Measurements from ENCODE around the gene LRRTM1. TPM values are rescaled to one million over a fixed set of nuclear protein-coding genes. Genes with fewer than 3 reads are reported as not detected.

LRRTM1 gene
- total RNA-seq, 4 donors from 2014 or later, result 0.16 to 7.9 (median 0.68) TPM; not detected in 1

- peaks cover 61% of the 10 kb centered on the region for H3K27me3 ChIP-seq
- no peak for DNase-seq
- no peaks in the 10 kb centered on the region for H3K36me3 ChIP-seq
- in situ Hi-C loops (cut with MboI; ENCODE audit: low pct_ligation_motif_present in 1 of 4, low pct_unique_long_range_greater_than_20kb in 1 of 4, low sequenced_read_pairs in 3 of 4), result no loop called here
- no peak overlapping the region for H3K27ac ChIP-seq
- TF ChIP-seq, protein P1, sequence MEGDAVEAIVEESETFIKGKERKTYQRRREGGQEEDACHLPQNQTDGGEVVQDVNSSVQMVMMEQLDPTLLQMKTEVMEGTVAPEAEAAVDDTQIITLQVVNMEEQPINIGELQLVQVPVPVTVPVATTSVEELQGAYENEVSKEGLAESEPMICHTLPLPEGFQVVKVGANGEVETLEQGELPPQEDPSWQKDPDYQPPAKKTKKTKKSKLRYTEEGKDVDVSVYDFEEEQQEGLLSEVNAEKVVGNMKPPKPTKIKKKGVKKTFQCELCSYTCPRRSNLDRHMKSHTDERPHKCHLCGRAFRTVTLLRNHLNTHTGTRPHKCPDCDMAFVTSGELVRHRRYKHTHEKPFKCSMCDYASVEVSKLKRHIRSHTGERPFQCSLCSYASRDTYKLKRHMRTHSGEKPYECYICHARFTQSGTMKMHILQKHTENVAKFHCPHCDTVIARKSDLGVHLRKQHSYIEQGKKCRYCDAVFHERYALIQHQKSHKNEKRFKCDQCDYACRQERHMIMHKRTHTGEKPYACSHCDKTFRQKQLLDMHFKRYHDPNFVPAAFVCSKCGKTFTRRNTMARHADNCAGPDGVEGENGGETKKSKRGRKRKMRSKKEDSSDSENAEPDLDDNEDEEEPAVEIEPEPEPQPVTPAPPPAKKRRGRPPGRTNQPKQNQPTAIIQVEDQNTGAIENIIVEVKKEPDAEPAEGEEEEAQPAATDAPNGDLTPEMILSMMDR (IDR thresholded peaks at IDR 0.05), result no peak
- no peak for TF ChIP-seq EP300 (IDR thresholded peaks at IDR 0.05; ENCODE audit: low read depth)
- TF ChIP-seq POLR2AphosphoS5 (IDR thresholded peaks at IDR 0.05), result no peak
- no peak for TF ChIP-seq POLR2A (IDR thresholded peaks at IDR 0.05)
- intact Hi-C loops (cut with DNase I; ENCODE audit: low total_unique reads), result no loop called here
- peaks cover 0 to 19% (median 13%) of the 10 kb centered on the region in 4 donors for H3K4me1 ChIP-seq
- H3K9me3 ChIP-seq, result no peaks in the 10 kb centered on the region
- 40 to 61% methylated on average over 1 of the region's 1 CpG for WGBS, 2 donors (ENCODE audit: low coverage in 1 of 2)
- no peak overlapping the region for H3K4me3 ChIP-seq
Observed at GRCh38 chr2:80300954-80301353, 3.6 kb downstream of the LRRTM1 start.

- in situ Hi-C loops (cut with MboI; ENCODE audit: low pct_ligation_motif_present in 1 of 4, low pct_unique_long_range_greater_than_20kb in 1 of 4, low sequenced_read_pairs in 3 of 4) (no loop called here), intact Hi-C loops (cut with DNase I; ENCODE audit: low total_unique reads) (no loop called here)
- 59 to 80% methylated on average over 1 of the region's 1 CpG for WGBS, 2 donors (ENCODE audit: low coverage in 1 of 2)
- H3K4me3 ChIP-seq, result no peak overlapping the region
- H3K4me1 ChIP-seq, result peaks cover 0 to 19% (median 13%) of the 10 kb centered on the region in 4 donors
- H3K27me3 ChIP-seq, result peaks cover 55% of the 10 kb centered on the region
- H3K9me3 ChIP-seq, result no peaks in the 10 kb centered on the region
- no peak for DNase-seq
- H3K36me3 ChIP-seq, result no peaks in the 10 kb centered on the region
- H3K27ac ChIP-seq, result no peak overlapping the region
- no peak for TF ChIP-seq POLR2A (IDR thresholded peaks at IDR 0.05)
- TF ChIP-seq, protein P1 (IDR thresholded peaks at IDR 0.05), result no peak
- TF ChIP-seq EP300 (IDR thresholded peaks at IDR 0.05; ENCODE audit: low read depth), result no peak
- TF ChIP-seq POLR2AphosphoS5 (IDR thresholded peaks at IDR 0.05), result no peak
Observed at GRCh38 chr2:80300346-80300745, 4.2 kb downstream of the LRRTM1 start.

- 56 to 62% methylated on average over 1 to 5 of the region's 5 CpGs for WGBS, 2 donors (ENCODE audit: low coverage in 1 of 2)
- no peak overlapping the region for H3K4me3 ChIP-seq
- TF ChIP-seq EP300 (IDR thresholded peaks at IDR 0.05; ENCODE audit: low read depth) (no peak), POLR2AphosphoS5 (IDR thresholded peaks at IDR 0.05) (no peak), POLR2A (IDR thresholded peaks at IDR 0.05) (no peak)
- TF ChIP-seq, protein P1 (IDR thresholded peaks at IDR 0.05), result no peak
- no peak overlapping the region for H3K27ac ChIP-seq
- intact Hi-C loops (cut with DNase I; ENCODE audit: low total_unique reads), result no loop called here
- H3K36me3 ChIP-seq, result no peaks in the 10 kb centered on the region
- peaks cover 0 to 19% (median 13%) of the 10 kb centered on the region in 4 donors for H3K4me1 ChIP-seq
- no peaks in the 10 kb centered on the region for H3K9me3 ChIP-seq
- H3K27me3 ChIP-seq, result peaks cover 48% of the 10 kb centered on the region
- no peak for DNase-seq
- in situ Hi-C loops (cut with MboI; ENCODE audit: low pct_ligation_motif_present in 1 of 4, low pct_unique_long_range_greater_than_20kb in 1 of 4, low sequenced_read_pairs in 3 of 4), result no loop called here
Observed at GRCh38 chr2:80299661-80300060, 4.9 kb downstream of the LRRTM1 start.

- intact Hi-C loops (cut with DNase I; ENCODE audit: low total_unique reads) (no loop called here), in situ Hi-C loops (cut with MboI; ENCODE audit: low pct_ligation_motif_present in 1 of 4, low pct_unique_long_range_greater_than_20kb in 1 of 4, low sequenced_read_pairs in 3 of 4) (no loop called here)
- Histone ChIP-seq H3K4me1 (peaks cover 0 to 18% (median 9%) of the 10 kb centered on the region in 4 donors), H3K27me3 (peaks cover 41% of the 10 kb centered on the region), H3K27ac (no peak overlapping the region), H3K9me3 (no peaks in the 10 kb centered on the region), H3K36me3 (no peaks in the 10 kb centered on the region), H3K4me3 (no peak overlapping the region)
- TF ChIP-seq, protein P1 (IDR thresholded peaks at IDR 0.05), result no peak
- WGBS, 2 donors (ENCODE audit: low coverage in 1 of 2), result 67 to 74% methylated on average over 3 of the region's 3 CpGs
- DNase-seq, result no peak
Observed at GRCh38 chr2:80298954-80299353, 5.6 kb downstream of the LRRTM1 start.

Data from transverse colon (tissue), 4 donors.